Embryonic facial prominence (tissue), 1 donor: Measurements from ENCODE around the gene AGAP1.

ENCODE experiments used
- DNase-seq: peaks from one replicate; pipeline ENCODE4 v3.0.0-alpha.2; 2016; ENCODE audit errors: extremely low spot score

AGAP1 gene

GRCh38 chr2:235710933-235711332 lies 217.1 kb downstream of the AGAP1 start:
- DNase-seq, result no peak

GRCh38 chr2:235711527-235711926 lies 217.7 kb downstream of the AGAP1 start:
- no peak for DNase-seq

GRCh38 chr2:235712176-235712575 lies 218.3 kb downstream of the AGAP1 start:
- DNase-seq, result no peak

GRCh38 chr2:235713189-235713588 lies 219.3 kb downstream of the AGAP1 start:
- no peak for DNase-seq

- no peak for DNase-seq
Observed at GRCh38 chr2:235715601-235716000, 221.8 kb downstream of the AGAP1 start.

GRCh38 chr2:235716875-235717496 lies 223.1 kb downstream of the AGAP1 start:
- DNase-seq, result no peak

GRCh38 chr2:235719146-235719942 lies 225.5 kb downstream of the AGAP1 start:
- no peak for DNase-seq

- DNase-seq, result no peak
Observed at GRCh38 chr2:235721625-235722024, 227.8 kb downstream of the AGAP1 start.

- no peak for DNase-seq
Observed at GRCh38 chr2:235722869-235723268, 229.0 kb downstream of the AGAP1 start.

GRCh38 chr2:235723371-235723770 lies 229.5 kb downstream of the AGAP1 start:
- DNase-seq, result no peak

- no peak for DNase-seq
Observed at GRCh38 chr2:235723811-235724465, 230.1 kb downstream of the AGAP1 start.

- DNase-seq, result peak; percentile 14
Observed at GRCh38 chr2:235725016-235725489, 231.2 kb downstream of the AGAP1 start.

GRCh38 chr2:235725841-235726240 lies 232.0 kb downstream of the AGAP1 start:
- no peak for DNase-seq

GRCh38 chr2:235726554-235726953 lies 232.7 kb downstream of the AGAP1 start:
- DNase-seq, result no peak

GRCh38 chr2:235727174-235727573 lies 233.3 kb downstream of the AGAP1 start:
- no peak for DNase-seq

- no peak for DNase-seq
Observed at GRCh38 chr2:235727891-235728799, 234.3 kb downstream of the AGAP1 start.

- DNase-seq, result no peak
Observed at GRCh38 chr2:235728800-235729556, 235.1 kb downstream of the AGAP1 start.

- DNase-seq, result no peak
Observed at GRCh38 chr2:235729557-235729947, 235.7 kb downstream of the AGAP1 start.

- DNase-seq, result no peak
Observed at GRCh38 chr2:235730115-235730514, 236.3 kb downstream of the AGAP1 start.

GRCh38 chr2:235733761-235734160 lies 239.9 kb downstream of the AGAP1 start:
- DNase-seq, result no peak

GRCh38 chr2:235734168-235734567 lies 240.3 kb downstream of the AGAP1 start:
- DNase-seq, result no peak
